IPS-NIHi11 (cell line): ENCODE measurements around the gene UBN1.

Experiments used
- DNase-seq: peaks from one replicate; pipeline ENCODE4 v3.0.0; 2012; ENCODE audit warnings: mixed read lengths, low spot score

UBN1 gene

DNA sequence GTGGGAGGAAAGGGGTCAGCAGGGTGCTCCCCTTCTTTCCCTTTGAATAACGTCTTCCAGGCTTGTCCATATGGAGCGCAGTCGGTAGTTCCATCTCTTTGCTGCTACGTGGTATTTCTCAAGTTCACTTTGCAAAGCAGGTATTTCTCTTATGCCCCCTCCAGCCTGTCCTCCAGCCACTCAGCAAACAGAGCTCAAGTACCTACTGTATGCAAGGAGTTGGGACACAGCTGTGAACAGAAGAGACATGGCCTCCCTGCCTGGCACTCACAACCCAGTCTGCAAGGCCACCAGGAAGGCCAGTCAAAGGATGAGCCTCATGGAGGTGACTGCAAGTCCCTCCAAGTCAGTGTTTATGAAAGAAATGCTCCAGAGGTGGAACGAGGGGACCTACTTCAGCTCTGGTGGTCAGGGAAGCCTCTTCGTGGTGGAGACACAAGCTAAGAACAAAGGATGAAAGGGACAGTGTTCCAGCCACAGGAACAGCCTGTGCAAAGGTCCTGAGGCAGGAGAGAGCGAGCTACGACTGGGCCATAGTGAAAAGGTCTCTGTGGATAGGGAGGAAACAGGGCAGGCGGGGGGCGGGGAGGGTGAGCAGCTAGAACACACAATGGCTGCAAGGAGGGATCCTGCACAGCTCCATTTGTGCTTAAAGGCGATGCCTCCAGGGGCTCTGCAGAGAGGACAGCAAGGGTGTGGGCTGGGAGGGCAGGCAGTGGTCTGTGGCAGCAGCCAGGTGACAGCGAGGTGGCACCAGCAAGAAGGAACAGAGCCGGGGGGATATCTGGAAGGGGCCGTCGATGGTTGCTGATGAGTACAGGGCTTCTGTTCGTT, 57.0 kb downstream of the UBN1 start:
- DNase-seq, result no peak

DNA sequence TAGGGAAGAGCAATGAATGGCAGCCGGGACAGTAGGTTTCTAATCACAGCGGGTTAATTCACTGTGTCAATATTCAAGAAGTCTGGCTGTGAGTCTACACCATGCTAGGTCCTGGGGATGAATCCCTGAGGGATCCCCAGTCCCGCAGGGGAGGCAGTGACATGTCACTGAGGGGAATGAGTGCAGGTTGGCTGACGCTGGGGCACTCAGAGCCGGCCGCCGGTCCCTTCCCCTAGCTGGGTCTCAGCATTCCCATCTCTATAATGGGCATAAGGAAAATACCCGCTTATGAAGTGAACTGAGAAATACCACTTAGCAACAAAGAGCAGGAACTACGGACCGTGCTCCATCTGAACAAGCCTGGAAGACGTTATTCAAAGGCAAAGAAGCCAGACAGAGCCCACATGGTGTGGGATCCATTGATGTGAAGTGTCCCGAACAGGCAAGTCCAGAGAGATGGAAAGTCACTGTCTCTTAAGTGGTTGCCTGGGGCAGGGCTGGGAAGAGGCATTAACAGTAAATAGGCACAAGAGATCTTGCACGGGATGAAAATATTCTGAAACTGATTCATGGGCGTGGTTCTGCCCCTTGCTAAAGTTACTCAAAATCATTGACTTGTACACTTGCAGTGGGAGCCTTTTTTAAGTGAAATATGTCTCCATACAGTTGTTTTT, 57.8 kb downstream of the UBN1 start:
- no peak for DNase-seq

DNA sequence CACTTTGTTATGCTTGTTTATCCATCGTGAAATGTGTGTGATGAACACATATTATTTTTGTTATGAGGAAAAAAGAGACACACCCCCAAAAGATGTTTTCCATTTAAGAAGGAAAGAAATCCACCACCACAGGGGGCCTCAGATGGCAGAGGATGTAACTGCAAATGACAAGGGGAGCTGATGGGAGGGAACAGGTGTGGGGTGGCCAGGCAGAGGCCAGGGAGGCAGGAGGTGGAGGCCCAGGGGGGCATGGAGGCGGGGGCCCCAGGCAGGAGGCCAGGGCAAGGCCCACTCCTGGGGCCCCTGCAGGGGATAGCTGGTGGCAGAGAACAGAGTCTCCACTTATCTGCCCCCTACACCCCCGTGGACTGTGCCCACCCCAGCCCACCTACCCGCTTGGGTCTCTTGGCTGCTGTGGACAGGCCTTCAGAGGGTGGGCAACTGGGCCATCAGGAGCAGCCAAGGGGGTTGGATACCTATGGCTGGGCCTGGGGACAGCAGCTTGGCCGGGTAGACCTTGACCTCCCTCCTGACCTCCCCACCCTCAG, 61.6 kb downstream of the UBN1 start:
- no peak for DNase-seq

DNA sequence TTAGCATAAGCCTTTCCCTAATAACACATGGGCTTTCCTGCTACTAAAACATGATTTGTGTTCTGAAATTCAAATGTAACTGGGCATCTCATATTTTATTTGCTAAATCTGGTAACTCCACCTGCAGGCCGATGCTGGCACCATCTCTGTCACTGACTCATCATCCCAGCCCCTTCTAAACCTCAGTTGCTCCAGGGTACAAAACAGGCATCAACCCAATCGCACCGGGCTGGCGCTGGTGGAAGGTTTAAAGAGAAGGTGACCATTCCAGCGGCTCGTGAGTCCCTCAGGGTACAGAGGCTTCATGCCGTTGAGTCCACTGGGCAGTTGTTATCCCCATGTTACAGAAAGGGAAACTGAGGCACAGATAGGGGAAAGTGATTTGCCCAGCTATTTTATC, 62.5 kb downstream of the UBN1 start:
- DNase-seq, result no peak

DNA sequence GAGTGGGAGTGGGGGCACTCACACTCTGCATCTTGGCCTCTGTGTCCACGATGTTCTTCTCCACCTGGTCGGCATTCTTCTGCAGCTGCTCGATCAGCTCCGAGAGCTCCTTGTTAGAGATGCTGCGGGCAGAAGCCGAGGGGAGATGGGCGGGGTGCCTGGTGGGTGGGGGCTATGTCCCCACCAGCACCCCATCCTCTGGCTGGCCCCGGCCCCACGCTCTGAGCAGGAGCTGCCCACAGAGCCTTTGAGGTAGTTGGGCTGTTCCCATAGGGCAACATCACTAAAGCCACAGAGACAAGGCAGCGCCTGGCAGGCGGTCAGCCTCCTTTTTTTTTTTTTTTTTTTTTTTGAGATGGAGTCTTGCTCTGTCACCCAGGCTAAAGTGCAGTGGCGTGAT, 63.5 kb downstream of the UBN1 start:
- no peak for DNase-seq

DNA sequence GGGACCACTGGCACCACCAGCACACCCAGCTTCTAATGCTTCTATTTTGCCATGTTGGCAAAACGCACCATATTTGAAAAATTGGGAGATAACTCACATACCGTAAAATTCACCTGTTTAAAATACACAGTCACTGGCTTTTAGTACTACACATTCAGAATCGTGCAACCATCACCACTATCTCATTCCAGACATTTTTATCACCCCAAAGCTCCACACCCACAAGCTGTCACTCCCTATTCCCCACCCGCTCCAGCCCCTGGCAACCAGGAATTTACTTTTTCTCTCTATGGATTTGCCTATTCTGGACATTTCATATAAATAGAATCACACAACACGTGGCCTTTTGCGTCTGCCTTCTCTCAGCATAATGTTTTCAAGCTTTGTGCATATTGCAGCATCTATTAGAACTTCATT, 64.7 kb downstream of the UBN1 start:
- no peak for DNase-seq

DNA sequence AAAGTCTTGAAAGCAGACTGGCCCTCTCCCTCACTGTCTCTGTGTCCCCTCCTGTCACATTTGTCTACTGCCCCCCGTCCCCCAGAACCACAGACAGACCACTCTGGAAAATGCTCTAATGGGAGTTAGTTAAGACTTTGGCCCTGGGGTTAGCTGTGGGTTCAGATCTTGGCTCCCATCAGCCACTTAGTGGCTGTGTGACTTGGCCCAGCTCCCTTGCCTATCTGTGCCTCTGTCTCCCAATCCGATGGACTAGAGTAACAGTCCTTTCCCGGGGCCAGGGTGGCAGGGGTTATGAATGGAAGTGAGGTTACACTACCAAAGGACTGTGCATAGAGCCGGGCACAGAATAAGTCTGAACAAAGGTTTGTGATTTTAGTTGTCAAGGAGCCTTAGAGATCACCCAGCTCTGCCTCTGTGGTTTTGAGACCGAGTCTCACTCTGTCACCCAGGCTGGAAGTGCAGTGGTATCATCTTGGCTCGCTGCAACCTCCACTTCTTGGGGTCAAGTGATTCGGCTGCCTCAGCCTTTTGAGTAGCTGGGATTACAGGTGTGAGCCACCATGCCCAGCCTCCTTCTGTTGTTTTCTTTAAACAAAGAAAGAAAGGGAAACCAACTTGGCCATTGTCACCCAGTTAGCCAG, 66.0 kb downstream of the UBN1 start:
- no peak for DNase-seq

DNA sequence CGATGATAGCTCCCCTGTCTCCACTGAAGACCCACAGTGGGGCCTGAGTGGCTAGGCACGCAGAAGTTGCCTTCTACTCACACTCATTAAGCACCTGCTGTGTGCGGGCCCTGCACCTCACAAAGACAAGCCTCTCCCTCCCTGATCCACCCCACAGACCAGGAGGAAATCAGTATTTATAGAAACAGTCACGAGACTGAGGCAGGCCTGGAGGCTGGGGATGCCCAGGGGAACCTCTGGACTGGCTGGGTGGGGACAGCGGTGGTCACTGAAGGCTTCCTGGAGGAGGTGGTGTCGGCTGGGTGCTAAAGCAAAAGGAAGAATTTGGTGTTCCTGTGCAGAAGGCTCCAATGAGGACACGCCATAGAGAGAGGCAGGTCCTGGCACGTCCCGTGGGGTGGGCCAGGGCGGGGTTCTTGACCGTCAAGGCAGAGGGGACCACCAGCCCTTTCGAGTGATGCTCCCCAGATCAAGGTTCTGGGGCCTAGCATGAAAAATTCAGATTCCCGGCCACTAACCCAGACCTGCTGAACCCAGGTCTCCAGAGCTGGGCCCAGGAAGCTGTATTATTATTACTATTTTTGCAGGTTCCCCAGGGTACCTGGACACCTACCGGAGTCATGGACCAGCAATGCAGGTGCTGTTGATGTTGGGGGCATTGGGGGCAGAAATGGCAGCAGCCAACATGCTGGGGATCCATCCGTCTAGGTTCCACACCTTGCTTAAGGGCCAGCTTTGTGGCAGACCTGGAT, 66.7 kb downstream of the UBN1 start:
- no peak for DNase-seq

DNA sequence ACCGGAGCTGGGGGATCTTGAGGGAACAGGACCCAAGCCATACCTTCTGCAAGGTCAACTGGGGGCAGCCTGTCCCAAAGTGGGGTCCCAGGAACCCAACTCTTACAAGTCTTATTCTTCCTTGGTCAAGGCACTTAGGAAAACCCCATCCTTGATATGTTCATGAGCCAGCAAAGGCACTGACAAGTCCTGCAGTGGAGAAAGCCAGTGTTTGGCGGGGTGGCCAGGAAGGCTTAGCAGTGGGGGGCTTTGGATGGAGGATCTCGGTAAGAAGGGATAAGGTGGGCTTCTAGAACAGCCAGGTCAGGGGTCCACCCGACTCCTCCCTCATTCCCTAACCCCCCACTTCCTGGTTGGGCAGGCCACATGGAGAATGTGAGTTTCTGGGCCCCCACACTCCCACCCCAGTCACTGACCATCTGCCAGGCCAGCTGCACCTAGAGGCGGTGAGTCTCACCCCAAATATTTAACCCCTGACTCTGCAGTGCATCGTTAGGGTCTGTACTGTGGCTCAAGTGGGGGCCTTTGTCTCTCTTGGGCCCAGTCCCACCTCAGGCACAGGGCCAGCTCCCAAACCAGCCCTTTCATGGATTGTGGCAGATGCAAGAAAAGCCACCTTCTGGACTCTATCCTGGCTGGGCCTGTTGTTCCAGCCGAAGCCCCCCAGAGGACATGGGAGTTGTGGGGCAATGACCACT, 67.4 kb downstream of the UBN1 start:
- no peak for DNase-seq

DNA sequence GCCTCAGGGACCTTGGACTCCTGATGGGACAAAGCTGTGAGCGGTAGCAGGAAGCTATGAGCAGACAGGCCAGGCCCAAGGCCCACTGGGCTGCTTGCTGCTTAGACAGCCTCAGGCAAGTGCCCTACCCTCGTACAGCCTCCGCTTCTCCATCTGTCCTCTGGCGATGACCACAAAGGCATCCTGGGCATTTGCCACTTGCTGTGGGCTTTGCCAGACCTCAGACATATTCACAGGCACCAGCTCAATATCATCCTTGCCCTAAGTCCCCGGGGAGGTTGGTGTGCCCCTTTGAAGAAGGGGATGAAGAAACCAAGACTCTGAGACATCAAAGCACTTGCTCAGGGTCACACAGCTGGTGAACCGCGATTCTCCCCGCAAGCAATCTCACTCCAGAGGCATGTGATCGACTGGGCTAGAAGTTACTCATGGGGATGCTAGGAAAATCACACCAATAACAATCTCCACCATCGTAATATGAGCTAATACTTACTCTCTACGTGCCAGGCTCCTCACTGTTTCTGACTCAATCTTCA, 68.0 kb downstream of the UBN1 start:
- no peak for DNase-seq

DNA sequence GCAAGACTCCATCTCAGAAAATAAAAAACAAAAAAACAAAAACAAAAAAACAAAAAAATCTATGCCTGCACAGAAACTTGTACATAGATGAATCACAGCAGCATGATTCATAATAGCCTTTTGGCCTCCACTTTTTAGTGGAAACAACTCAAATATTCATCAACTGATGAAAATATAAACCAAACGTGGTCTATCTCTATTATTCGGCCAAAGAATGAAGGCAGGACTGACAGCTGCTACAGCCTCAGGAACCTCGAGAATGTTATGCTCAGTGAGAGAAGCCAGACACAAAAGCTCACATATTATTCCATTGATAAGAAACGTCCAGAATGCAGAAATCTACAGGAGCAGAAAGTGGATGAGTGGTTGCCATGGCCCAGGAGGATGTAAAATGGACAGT, 69.8 kb downstream of the UBN1 start:
- no peak for DNase-seq

DNA sequence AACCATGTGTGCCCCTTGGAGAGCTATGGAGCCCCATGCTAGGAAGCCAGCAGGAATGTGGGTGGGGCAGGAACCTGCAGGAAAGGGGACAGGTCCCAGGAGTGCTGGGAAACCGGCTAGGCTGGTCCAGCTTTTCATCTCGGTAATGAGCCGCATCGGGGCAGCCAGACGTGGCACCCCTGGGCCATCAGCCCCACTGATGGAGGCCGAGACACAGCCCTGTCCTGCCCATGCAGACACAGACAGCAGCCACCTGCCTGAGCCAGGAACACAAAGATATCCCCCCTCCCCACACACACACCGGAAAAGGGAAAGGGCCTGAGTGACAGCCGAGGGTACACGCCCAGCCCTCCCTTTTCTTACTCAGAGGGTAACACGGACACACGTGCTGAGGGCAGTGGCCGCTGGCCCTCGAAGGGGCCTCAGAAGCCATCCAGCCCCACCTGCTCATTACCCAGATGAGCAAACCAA, 71.5 kb downstream of the UBN1 start:
- DNase-seq, result peak; percentile 65

DNA sequence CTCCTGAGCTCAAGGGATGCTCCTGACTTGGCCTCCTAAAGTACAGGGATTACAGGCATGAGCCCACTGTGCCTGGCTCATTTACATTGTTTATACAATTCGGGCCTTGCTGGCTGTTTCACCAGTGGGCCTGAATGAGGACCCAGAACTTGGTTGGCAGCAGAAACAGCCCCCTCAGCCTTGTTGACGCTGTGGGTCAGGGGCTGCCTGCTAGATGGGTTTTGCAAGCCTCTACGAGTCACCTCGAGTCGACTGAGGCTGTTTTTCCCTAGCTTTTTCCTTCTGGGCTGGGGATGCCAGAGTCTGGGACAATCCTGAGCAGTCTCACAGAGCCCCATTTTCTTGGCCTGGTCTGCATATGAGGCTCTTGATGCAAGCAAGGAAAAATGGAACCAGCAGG, 73.5 kb downstream of the UBN1 start:
- no peak for DNase-seq

DNA sequence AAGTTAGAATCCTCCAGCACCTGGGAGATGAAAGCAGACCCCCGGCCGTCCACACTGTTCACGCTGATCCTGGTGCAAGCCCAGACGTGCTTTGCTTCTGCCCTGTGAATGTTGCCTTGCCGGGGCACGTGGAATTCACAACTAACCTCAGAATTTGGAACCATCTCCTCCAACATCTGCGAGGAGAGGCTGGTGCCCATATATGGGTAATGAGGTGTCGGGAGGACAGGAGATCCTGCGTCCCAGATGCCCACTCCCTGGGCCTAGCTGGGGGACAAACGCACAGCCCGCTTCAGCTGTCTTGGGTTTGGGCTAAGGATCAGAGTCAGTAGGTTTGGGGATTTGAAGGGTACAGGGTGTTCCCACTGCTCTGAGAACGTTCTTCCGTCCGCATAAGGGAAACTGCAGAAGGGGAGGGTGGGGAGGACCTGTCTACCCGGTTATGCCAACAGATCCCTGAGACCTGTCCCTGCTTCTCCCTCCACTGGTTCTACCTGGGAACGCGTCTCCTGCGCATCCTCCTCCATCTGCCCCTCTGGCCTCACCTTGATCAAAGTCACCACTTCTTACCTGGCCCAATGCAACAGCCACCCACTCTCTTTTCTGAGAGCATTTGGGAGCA, 75.6 kb downstream of the UBN1 start:
- DNase-seq, result no peak

DNA sequence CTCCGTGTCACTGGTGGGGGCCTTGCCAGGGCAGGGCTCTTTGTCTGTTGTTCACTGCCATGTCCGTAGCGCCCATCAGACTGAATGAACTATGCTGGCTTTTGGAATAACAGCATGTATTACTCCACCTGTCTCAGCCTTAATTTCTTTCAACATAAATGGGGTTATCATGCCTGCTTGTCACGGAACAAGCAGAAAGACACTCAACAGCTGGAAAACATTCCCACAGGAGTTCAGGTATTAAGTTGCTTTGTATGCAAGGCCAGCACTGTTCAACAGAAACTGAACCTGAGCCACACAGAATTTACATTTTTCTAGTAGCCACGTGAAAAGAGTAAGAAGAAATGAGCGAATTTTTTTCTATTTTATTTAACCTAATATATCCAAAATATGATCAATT, 76.6 kb downstream of the UBN1 start:
- no peak for DNase-seq

DNA sequence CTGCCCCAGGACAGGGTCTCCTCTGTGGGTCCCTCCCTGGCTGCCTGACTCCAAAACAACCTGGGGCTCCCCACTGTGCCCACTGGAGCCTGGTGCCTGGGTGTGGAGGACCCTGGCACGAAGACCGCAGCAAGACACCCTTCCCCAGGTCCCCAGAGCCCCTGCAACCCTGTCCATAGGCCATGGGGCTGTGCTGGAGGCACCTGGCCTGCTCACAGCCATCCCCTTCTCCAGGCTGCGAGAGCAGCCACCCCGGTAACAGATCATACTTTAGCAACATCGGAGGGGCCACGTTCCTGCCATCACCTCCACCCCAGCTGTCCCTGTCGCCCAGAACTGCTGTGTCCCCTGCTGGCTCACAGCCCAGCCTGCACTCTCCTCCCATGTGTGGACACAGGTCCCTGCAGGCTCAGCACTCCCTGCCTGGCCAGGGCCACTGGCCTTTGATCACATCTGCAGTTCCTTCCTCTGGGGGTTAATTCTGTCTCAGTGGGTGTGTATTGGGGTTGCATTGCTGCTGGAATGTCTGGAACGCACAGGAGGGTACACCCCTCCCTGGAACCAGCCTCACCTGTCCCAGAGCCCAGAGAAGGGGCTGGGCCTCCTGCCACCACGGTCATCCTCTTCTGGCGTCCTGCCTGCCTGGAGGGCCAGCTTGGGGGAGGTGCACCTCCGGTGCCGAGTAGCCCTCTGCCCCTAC, 77.5 kb downstream of the UBN1 start:
- peak; percentile 67 for DNase-seq

DNA sequence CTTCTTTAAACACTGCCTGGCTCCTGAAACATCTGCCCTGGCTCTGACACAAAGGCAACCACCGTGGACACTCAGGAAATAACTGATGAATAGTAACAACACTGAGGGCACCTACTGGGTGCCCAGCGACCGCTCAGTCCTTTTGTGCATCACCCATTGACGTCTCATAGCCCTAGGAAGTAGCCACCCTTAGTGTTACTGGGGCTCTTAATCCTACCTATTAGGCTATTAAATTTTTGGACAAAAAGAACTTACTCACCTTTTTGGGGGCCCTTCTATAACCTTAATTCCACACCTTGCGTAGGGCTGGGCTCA, 78.0 kb downstream of the UBN1 start:
- no peak for DNase-seq

DNA sequence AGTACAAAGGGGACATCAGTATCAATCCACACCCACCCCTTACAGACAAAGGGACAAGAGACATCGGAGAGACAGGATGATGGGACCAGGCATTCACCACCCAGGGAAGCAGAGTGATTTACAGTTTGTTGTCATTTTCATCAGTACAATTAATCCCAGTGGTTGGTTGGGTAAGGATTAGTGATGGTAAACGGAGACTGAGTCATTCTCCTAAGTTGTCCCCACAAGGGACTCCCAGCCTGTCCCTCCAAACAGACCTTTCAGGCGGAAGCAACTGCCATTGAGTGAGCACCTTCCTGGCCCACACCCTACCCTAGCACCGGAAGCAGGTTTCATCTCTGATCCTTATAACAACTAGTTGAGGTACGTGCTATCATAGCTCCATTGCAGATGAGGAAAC, 78.5 kb downstream of the UBN1 start:
- no peak for DNase-seq

DNA sequence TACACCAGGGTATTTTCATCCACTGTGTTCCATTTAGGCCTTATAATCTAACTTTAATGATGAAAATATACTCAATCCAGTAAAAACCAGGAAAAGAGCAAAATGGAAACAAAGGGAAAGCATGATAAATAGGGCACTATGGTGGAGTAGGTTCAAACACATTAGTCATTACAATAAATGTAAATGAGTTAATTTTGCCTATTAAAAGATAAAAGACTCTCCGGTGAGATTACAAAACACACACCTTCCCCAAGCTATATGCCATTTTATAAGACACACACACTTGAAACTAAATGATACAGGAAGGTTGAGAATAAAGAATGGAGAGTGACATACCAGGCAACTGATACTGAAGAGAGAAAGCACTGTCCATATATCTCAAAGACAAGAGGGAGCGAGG, 79.6 kb downstream of the UBN1 start:
- DNase-seq, result no peak

DNA sequence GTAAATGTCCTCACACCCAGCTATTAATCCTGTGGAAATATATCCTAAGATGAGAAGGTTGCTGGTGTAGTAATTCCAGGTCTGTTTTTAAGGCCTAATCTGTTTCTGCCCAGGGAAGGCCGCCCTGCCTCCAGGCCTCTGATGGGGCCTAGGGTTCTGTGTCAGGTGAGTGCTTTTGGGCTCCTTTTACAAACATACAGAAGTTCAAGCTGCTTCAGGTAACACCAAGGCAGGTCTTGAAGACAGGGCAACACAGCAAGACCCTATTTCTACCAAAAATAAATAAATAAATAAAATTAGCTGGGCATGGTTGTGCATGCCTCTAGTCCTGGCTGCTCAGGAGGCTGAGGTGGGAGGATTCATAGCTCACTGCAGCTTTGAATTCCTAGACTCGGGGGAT, 80.4 kb downstream of the UBN1 start:
- DNase-seq, result no peak
